Measurements from ENCODE around the gene TEX13B.

The TEX13B gene

GRCh38 chrX:107936434-107936730 lies 45.8 kb downstream of the TEX13B start:
- DNase-seq (ENCODE audit: low read depth): no peak

- no peak for DNase-seq (ENCODE audit: low read depth)
These were observed 46.3 kb downstream of the TEX13B start for GRCh38 chrX:107935664-107936433.

GRCh38 chrX:107935200-107935599 lies 47.0 kb downstream of the TEX13B start:
- peak; percentile 4 for DNase-seq (ENCODE audit: low read depth)

GRCh38 chrX:107934262-107934661 lies 47.9 kb downstream of the TEX13B start:
- DNase-seq (ENCODE audit: low read depth): no peak

Data from stromal cell of bone marrow (primary cell).